HepG2 (cell line): Measurements from ENCODE around the gene CARMIL1. TPM values are rescaled to one million over a fixed set of nuclear protein-coding genes. Genes with fewer than 3 reads are reported as not detected.

ENCODE experiments used
- FOXA3 ChIP-seq: IDR thresholded peaks from 2 replicates; pipeline ENCODE4 v1.6.1; 2016; ENCODE audit warnings: missing genetic modification reagents, missing compliant biosample characterization
- KDM5B ChIP-seq: sonication (generic); formaldehyde crosslinking; IDR thresholded peaks from 2 replicates; pipeline ENCODE4 v1.4.0; 2020; ENCODE audit warnings: missing genetic modification reagents, mild to moderate bottlenecking, borderline replicate concordance
- MED1 ChIP-seq: sonication (generic); formaldehyde crosslinking; IDR thresholded peaks from 2 replicates; pipeline ENCODE4 v1.4.0; 2020; ENCODE audit warnings: missing genetic modification reagents
- PHF21A ChIP-seq: sonication (generic); formaldehyde crosslinking; IDR thresholded peaks from 2 replicates; pipeline ENCODE4 v1.5.0; 2020; ENCODE audit warnings: mild to moderate bottlenecking, missing genetic modification reagents
- SALL1 ChIP-seq: sonication (generic); formaldehyde crosslinking; IDR thresholded peaks from 2 replicates; pipeline ENCODE4 v1.8.0; 2022; ENCODE audit warnings: mild to moderate bottlenecking, missing genetic modification reagents
- SIX1 ChIP-seq: sonication (generic); formaldehyde crosslinking; IDR thresholded peaks from 2 replicates; pipeline ENCODE4 v1.4.0; 2020; ENCODE audit warnings: missing genetic modification reagents, borderline replicate concordance
- SOX5 ChIP-seq: IDR thresholded peaks from 2 replicates; pipeline ENCODE4 v1.6.1; 2016; ENCODE audit warnings: borderline replicate concordance
- SP140L ChIP-seq: sonication (generic); formaldehyde crosslinking; IDR thresholded peaks from 2 replicates; pipeline ENCODE4 v1.4.0; 2020; ENCODE audit warnings: missing genetic modification reagents, borderline replicate concordance
- SYNCRIP ChIP-seq: fragments of 200-400 bp; formaldehyde crosslinking; IDR thresholded peaks from 2 replicates; pipeline ENCODE4 v1.6.1; 2018; ENCODE audit warnings: mild to moderate bottlenecking, low read depth, low read length; ENCODE audit not compliant: insufficient read depth
- TGIF2 ChIP-seq: IDR thresholded peaks from 2 replicates; pipeline ENCODE4 v1.6.1; 2016; ENCODE audit warnings: control low read depth, missing compliant biosample characterization
- U2AF1 ChIP-seq: fragments of 200-400 bp; formaldehyde crosslinking; optimal IDR thresholded peaks from 2 replicates; pipeline ENCODE3; 2017; ENCODE audit warnings: mild to moderate bottlenecking, low read depth, low read length
- ZNF160 ChIP-seq: sonication (generic); formaldehyde crosslinking; IDR thresholded peaks from 2 replicates; pipeline ENCODE4 v1.8.0; 2022; ENCODE audit warnings: mild to moderate bottlenecking, inconsistent platforms, missing genetic modification reagents
- ZNF235 ChIP-seq: sonication (generic); formaldehyde crosslinking; IDR thresholded peaks from 2 replicates; pipeline ENCODE4 v1.8.1; 2023; ENCODE audit warnings: mild to moderate bottlenecking, missing genetic modification reagents, borderline replicate concordance
- ZNF558 ChIP-seq: sonication (generic); formaldehyde crosslinking; IDR thresholded peaks from 2 replicates; pipeline ENCODE4 v1.9.0; 2022; ENCODE audit warnings: mild to moderate bottlenecking, missing genetic modification reagents, borderline replicate concordance
- ZNF772 ChIP-seq: sonication (generic); formaldehyde crosslinking; IDR thresholded peaks from 2 replicates; pipeline ENCODE4 v1.5.0; 2020; ENCODE audit warnings: mild to moderate bottlenecking, missing genetic modification reagents
- polyA plus RNA-seq, 8 experiments: library from polyadenylated mRNA; depleted of rRNA in 3 of 8; stranded (reverse) in 7 of 8; unstranded in 1 of 8; fragments of >200 nt; fragmentation: Illumina TruSeq in 4 of 8; extraction: Trizol in 4 of 8; gene quantifications; 2 replicates each; pipeline versions ENCODE4 v1.2.1 to v1.2.3, GENCODE V29; 2011 to 2016; ENCODE audit warnings: low read depth in 4 of 8, missing spikeins in 1 of 8, mixed read lengths in 1 of 8; ENCODE audit not compliant: insufficient read depth in 1 of 8
- total RNA-seq, 5 experiments: library from RNA; depleted of rRNA; stranded (reverse); fragments of >200 nt; fragmentation: Illumina TruSeq; extraction: Trizol; gene quantifications; 2 replicates each; pipeline ENCODE4 v1.2.3, GENCODE V29; 2016; ENCODE audit warnings: low read depth in 1 of 5
- TF ChIP-seq, protein P1 (sequence below): sonication (generic); formaldehyde crosslinking; IDR thresholded peaks from 2 replicates; pipeline ENCODE4 v1.4.0; 2020; ENCODE audit warnings: mild to moderate bottlenecking, low read depth, missing genetic modification reagents
- TF ChIP-seq, protein P2 (sequence below): sonication (generic); formaldehyde crosslinking; IDR thresholded peaks from 2 replicates; pipeline ENCODE4 v1.8.1; 2023; ENCODE audit warnings: missing genetic modification reagents, inconsistent platforms, borderline replicate concordance
- TF ChIP-seq, protein P3 (sequence below): sonication (generic); formaldehyde crosslinking; IDR thresholded peaks from 2 replicates; pipeline ENCODE4 v1.5.0; 2020; ENCODE audit warnings: missing genetic modification reagents, mild to moderate bottlenecking, borderline replicate concordance
- TF ChIP-seq, protein P4 (sequence below): sonication (generic); formaldehyde crosslinking; IDR thresholded peaks from 2 replicates; pipeline ENCODE4 v1.4.0; 2020; ENCODE audit warnings: missing genetic modification reagents
- TF ChIP-seq, protein P5 (sequence below): sonication (generic); formaldehyde crosslinking; IDR thresholded peaks from 2 replicates; pipeline ENCODE4 v1.4.0; 2020; ENCODE audit warnings: missing genetic modification reagents
- TF ChIP-seq, protein P6 (sequence below): sonication (generic); formaldehyde crosslinking; IDR thresholded peaks from 2 replicates; pipeline ENCODE4 v1.5.0; 2020; ENCODE audit warnings: mild to moderate bottlenecking, missing genetic modification reagents, borderline replicate concordance

The CARMIL1 gene
- total and polyA plus RNA-seq, 2 of the 13 experiments (the other 11 are each of a cell fraction or from before 2014, with no cell fraction given): 1.8 to 2.6 TPM

DNA sequence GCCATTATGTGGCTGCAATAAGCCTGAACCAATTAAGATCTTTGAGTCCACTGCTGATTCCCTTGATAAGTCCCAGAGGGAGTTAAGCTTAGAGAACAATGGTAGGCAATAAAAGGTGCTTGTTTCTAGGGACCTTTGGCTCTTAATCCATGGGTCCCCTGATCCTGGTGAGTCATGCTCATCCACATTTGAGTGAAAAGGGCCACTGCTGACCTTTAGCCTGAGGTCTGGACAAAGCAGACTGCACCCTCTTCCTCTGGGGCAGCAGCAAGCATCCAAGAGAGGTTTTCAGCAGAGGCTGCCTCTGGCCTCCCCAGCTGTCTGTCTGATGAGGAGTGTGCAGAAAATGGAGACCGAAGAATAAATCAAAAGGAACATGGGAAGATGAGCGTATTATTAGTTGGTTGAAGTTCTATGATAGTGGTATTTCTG lies 356.7 kb downstream of the CARMIL1 start (continued):
- TF ChIP-seq, protein P1, sequence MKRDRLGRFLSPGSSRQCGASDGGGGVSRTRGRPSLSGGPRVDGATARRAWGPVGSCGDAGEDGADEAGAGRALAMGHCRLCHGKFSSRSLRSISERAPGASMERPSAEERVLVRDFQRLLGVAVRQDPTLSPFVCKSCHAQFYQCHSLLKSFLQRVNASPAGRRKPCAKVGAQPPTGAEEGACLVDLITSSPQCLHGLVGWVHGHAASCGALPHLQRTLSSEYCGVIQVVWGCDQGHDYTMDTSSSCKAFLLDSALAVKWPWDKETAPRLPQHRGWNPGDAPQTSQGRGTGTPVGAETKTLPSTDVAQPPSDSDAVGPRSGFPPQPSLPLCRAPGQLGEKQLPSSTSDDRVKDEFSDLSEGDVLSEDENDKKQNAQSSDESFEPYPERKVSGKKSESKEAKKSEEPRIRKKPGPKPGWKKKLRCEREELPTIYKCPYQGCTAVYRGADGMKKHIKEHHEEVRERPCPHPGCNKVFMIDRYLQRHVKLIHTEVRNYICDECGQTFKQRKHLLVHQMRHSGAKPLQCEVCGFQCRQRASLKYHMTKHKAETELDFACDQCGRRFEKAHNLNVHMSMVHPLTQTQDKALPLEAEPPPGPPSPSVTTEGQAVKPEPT: no peak
- TF ChIP-seq PHF21A (peak; percentile 88), FOXA3 (CRISPR knock-in tag) (peak; percentile 77), TGIF2 (CRISPR knock-in tag) (no peak), ZNF160 (no peak), SYNCRIP (no peak), SIX1 (CRISPR knock-in tag) (0 out of 2 replicates have a peak, but pooled peaks have one; percentile 28), KDM5B (CRISPR knock-in tag) (no peak), ZNF558 (CRISPR knock-in tag) (no peak), SP140L (CRISPR knock-in tag) (no peak), SOX5 (CRISPR knock-in tag) (peak; percentile 99), U2AF1 (no peak), ZNF772 (CRISPR knock-in tag) (no peak), ZNF235 (CRISPR knock-in tag) (no peak), MED1 (CRISPR knock-in tag) (peak; percentile 77), SALL1 (CRISPR knock-in tag) (peak; percentile 96)
- TF ChIP-seq, protein P2, sequence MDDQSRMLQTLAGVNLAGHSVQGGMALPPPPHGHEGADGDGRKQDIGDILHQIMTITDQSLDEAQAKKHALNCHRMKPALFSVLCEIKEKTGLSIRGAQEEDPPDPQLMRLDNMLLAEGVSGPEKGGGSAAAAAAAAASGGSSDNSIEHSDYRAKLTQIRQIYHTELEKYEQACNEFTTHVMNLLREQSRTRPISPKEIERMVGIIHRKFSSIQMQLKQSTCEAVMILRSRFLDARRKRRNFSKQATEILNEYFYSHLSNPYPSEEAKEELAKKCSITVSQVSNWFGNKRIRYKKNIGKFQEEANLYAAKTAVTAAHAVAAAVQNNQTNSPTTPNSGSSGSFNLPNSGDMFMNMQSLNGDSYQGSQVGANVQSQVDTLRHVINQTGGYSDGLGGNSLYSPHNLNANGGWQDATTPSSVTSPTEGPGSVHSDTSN (CRISPR knock-in tag): no peak
- TF ChIP-seq, protein P3, sequence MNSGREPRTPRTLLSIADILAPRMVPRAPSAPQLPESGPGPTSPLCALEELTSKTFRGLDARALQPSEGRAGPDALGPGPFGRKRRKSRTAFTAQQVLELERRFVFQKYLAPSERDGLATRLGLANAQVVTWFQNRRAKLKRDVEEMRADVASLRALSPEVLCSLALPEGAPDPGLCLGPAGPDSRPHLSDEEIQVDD (CRISPR knock-in tag): no peak
- TF ChIP-seq, protein P4, sequence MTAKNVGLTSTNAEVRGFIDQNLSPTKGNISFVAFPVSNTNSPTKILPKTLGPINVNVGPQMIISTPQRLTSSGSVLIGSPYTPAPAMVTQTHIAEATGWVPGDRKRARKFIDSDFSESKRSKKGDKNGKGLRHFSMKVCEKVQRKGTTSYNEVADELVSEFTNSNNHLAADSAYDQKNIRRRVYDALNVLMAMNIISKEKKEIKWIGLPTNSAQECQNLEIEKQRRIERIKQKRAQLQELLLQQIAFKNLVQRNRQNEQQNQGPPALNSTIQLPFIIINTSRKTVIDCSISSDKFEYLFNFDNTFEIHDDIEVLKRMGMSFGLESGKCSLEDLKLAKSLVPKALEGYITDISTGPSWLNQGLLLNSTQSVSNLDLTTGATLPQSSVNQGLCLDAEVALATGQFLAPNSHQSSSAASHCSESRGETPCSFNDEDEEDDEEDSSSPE (CRISPR knock-in tag): no peak
- TF ChIP-seq, protein P5, sequence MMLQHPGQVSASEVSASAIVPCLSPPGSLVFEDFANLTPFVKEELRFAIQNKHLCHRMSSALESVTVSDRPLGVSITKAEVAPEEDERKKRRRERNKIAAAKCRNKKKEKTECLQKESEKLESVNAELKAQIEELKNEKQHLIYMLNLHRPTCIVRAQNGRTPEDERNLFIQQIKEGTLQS (CRISPR knock-in tag): peak; percentile 98
- TF ChIP-seq, protein P6, sequence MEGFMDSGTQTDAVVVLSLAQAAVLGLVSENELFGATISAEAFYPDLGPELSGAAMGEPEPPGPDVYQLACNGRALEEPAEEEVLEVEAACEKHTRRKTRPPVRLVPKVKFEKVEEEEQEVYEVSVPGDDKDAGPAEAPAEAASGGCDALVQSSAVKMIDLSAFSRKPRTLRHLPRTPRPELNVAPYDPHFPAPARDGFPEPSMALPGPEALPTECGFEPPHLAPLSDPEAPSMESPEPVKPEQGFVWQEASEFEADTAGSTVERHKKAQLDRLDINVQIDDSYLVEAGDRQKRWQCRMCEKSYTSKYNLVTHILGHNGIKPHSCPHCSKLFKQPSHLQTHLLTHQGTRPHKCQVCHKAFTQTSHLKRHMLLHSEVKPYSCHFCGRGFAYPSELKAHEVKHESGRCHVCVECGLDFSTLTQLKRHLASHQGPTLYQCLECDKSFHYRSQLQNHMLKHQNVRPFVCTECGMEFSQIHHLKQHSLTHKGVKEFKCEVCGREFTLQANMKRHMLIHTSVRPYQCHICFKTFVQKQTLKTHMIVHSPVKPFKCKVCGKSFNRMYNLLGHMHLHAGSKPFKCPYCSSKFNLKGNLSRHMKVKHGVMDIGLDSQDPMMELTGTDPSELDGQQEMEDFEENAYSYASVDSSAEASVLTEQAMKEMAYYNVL (CRISPR knock-in tag): 0 out of 2 replicates have a peak, but pooled peaks have one; percentile 69
